ENCODE results near the gene CHST15.

DNA sequence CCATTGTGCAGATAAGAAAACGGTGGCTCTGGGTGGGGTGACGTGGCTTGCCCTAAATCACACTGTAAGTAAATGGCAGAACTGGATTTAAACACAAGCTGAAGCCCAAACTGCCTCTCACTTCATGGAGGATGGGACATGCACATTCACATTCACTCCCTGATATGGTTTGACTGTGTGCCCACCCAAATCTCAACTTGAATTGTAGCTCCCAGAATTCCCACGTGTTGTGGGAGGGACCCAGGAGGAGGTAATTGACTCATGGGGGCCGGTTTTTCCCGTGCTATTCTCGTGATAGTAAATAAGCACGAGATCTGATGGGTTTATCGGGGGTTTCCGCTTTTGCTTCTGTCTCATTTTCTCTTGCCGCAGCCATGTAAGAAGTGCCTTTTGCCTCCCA, 32.4 kb downstream of the CHST15 start:
- TF ChIP-seq POLR2A (IDR thresholded peaks at IDR 0.05), result no peak
- TF ChIP-seq, protein P1, sequence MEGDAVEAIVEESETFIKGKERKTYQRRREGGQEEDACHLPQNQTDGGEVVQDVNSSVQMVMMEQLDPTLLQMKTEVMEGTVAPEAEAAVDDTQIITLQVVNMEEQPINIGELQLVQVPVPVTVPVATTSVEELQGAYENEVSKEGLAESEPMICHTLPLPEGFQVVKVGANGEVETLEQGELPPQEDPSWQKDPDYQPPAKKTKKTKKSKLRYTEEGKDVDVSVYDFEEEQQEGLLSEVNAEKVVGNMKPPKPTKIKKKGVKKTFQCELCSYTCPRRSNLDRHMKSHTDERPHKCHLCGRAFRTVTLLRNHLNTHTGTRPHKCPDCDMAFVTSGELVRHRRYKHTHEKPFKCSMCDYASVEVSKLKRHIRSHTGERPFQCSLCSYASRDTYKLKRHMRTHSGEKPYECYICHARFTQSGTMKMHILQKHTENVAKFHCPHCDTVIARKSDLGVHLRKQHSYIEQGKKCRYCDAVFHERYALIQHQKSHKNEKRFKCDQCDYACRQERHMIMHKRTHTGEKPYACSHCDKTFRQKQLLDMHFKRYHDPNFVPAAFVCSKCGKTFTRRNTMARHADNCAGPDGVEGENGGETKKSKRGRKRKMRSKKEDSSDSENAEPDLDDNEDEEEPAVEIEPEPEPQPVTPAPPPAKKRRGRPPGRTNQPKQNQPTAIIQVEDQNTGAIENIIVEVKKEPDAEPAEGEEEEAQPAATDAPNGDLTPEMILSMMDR (IDR thresholded peaks at IDR 0.05), result no peak
